Lower leg skin (tissue), 4 donors: ENCODE measurements around the gene RRP1B. TPM values are rescaled to one million over a fixed set of nuclear protein-coding genes. Genes with fewer than 3 reads are reported as not detected.

Source experiments
- DNase-seq, 2 donors: peaks; one replicate each; pipeline ENCODE4 v3.0.0-alpha.2; 2019; ENCODE audit warnings: low spot score in 2 of 2
- H3K4me3 ChIP-seq: fragments of 200-600 bp; sonication (generic); 2 replicates; pipeline ENCODE4 v1.5.1; 2017; ENCODE audit warnings: mild to moderate bottlenecking, low read depth; ENCODE audit not compliant: poor library complexity, severe bottlenecking
- CTCF ChIP-seq, 3 donors: fragments of 450-650 bp; IDR thresholded peaks; one replicate each; pipeline ENCODE4 v1.5.1; 2016; ENCODE audit warnings: antibody characterized with exemption in 3 of 3, mild to moderate bottlenecking in 3 of 3, moderate library complexity in 2 of 3
- POLR2A ChIP-seq, 2 donors: fragments of 450-650 bp; IDR thresholded peaks; one replicate each; pipeline ENCODE4 v1.6.1; 2016 to 2017; ENCODE audit warnings: antibody characterized with exemption in 2 of 2, mild to moderate bottlenecking in 1 of 2, moderate library complexity in 1 of 2
- WGBS, 2 donors: methylation state at CpG; one replicate each; pipeline ENCODE4 v1.1.5; 2018; 5-methylcytosine and 5-hydroxymethylcytosine counted together
- intact Hi-C: fragments of 100-400 bp; cut with DNase I; formaldehyde crosslinking; loops from one replicate; pipeline ENCODE4 v1.15.0; 2023; ENCODE audit warnings: low total_unique reads
- microRNA-seq, 2 donors: library from miRNA; unstranded; fragments of <30 nt; microRNA quantifications; one replicate each; pipeline ENCODE4, GENCODE V29; 2016; ENCODE audit warnings: borderline replicate concordance in 2 of 2, borderline number of aligned reads in 1 of 2
- total RNA-seq, 4 donors: library from RNA; depleted of rRNA; stranded (reverse); fragments of >200 nt; gene quantifications; one replicate each; pipeline ENCODE4 v1.1.0, GENCODE V29; 2016

RRP1B gene
- total RNA-seq, 4 donors from 2014 or later: 15.4 to 22.2 (median 19.5) TPM

- TF ChIP-seq POLR2A (IDR thresholded peaks at IDR 0.05) (no peak), CTCF (IDR thresholded peaks at IDR 0.05) (no peak)
- 81 to 88% methylated on average over 23 to 25 of the region's 25 CpGs for WGBS, 2 donors
- intact Hi-C loops: no loop called here
- DNase-seq: no peak
- H3K4me3 ChIP-seq: no peak overlapping the region
Observed at GRCh38 chr21:43739621-43740435, 80.5 kb downstream of the RRP1B start.

- H3K4me3 ChIP-seq: no peak overlapping the region
- TF ChIP-seq CTCF (IDR thresholded peaks at IDR 0.05): no peak
- TF ChIP-seq POLR2A (IDR thresholded peaks at IDR 0.05): no peak
- intact Hi-C loops: no loop called here
- WGBS, 2 donors: 36 to 44% methylated on average over 14 to 19 of the region's 25 CpGs
- DNase-seq: no peak
Observed at GRCh38 chr21:43740497-43741156, 81.3 kb downstream of the RRP1B start.

GRCh38 chr21:43741423-43742096, 82.2 kb downstream of the RRP1B start:
- intact Hi-C loops: no loop called here
- H3K4me3 ChIP-seq: no peak overlapping the region
- TF ChIP-seq POLR2A (IDR thresholded peaks at IDR 0.05) (no peak), CTCF (IDR thresholded peaks at IDR 0.05) (no peak)
- DNase-seq: no peak
- WGBS, 2 donors: 79 to 86% methylated on average over 9 to 11 of the region's 28 CpGs

- WGBS, 2 donors: 86 to 89% methylated on average over 8 of the region's 8 CpGs
- H3K4me3 ChIP-seq: no peak overlapping the region
- no peak for DNase-seq
- TF ChIP-seq CTCF (IDR thresholded peaks at IDR 0.05): no peak
- TF ChIP-seq POLR2A (IDR thresholded peaks at IDR 0.05): no peak
- intact Hi-C loops: no loop called here
Observed at GRCh38 chr21:43743947-43744346, 84.6 kb downstream of the RRP1B start.

GRCh38 chr21:43744725-43745124, 85.4 kb downstream of the RRP1B start:
- WGBS, 2 donors: 96 to 97% methylated on average over 18 of the region's 18 CpGs
- intact Hi-C loops: no loop called here
- no peak for DNase-seq
- H3K4me3 ChIP-seq: no peak overlapping the region
- TF ChIP-seq CTCF (IDR thresholded peaks at IDR 0.05): no peak

Small RNA genes within 50 kb of the gene (microRNA-seq; reads per million reads assigned to microRNA genes)
- 0 reads per million in 2 donors for gene MIR6070

Other genes starting within 250 kb of the RRP1B start
- 100 to 1,000 TPM in 2 of 4 donors, 10 to 100 TPM in 2; 22.1 to 190 (median 83.6) TPM for gene SIK1, start 232.4 kb upstream of the RRP1B start, total RNA-seq
- under 1 TPM in 2 of 4 donors, not detected in 2; 0.39 to 0.97 TPM for gene HSF2BP, start 72 bp upstream of the RRP1B start, total RNA-seq
- gene PDXK, start 59.6 kb downstream of the RRP1B start, total RNA-seq: 10 to 100 TPM; 19.5 to 55.6 (median 42.1) TPM
- 10 to 100 TPM; 11.0 to 29.3 (median 21.8) TPM for gene CSTB, start 116.7 kb downstream of the RRP1B start, total RNA-seq
- 10 to 100 TPM; 19.5 to 43.2 (median 25.5) TPM for gene RRP1, start 130.0 kb downstream of the RRP1B start, total RNA-seq
- gene AGPAT3, start 205.7 kb downstream of the RRP1B start, total RNA-seq: 10 to 100 TPM; 32.1 to 58.8 (median 48.7) TPM